ENCODE results near the gene PDE2A.
A peak's percentile ranks its signal among the peaks of the same experiment; 100 is the strongest.

Gene PDE2A

DNA sequence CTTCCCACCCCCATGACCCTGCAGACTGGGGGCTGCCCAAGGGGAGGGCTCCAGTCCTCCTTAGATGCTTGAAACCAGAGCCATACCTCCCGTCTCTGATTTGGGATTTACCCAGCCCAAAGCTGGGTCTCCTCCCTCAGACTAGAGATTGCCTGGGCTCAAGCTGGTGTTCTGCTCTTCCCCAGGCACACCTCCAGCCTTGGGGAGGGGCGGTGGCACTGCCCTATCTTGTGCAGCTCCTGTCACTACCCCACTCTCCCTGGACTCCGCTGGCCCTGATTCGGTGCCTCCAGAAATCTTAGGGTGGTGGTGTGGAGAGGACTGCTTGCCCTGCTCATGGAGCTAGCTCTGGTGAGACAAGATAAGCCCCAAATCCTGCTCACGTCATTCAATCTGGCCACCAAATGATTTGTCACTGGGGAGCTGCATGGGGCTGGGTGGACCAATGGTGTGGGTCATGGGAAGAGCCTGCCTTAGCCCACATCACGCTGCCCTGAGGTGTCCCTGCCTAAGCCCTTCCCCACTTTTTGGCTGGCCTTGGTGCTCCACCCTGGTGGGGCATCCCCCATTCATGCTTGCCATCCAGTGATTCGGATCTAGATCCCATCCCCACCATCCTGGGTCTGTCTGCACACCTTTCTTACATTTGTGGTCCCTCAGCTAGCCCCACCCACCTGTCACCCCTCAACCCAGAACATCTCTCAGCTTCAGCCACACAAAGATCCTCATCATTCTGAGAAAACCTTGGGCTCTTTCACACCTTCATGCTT lies 87.7 kb downstream of the PDE2A start:
- no peak for DNase-seq

DNA sequence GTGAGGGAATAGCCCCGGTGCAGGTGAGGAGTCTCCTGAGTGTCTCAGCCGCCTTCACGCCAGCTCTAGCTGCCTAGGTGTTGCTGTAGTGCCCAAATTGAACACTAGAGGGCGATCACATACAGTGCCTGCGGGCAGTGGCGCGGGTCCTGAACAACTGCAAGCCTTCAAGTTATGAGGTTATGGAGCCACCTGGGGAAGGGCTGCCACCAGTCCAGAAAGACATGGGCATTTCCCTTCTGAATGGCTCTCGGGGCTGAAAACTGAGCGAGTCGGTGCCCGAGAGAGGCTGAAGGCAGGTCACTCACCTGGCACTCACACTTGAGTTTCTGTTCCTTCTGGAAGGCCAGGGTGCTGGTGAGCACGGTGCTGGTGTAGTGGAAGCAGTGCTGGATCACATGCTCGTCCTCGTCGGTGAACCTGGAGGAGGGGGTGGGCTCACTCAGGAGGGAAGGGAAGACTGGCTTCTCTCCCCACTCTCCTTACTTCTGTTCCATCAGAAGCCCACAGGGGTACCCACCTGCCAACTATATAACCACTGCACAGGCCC lies 88.4 kb downstream of the PDE2A start:
- DNase-seq, result peak; percentile 58

DNA sequence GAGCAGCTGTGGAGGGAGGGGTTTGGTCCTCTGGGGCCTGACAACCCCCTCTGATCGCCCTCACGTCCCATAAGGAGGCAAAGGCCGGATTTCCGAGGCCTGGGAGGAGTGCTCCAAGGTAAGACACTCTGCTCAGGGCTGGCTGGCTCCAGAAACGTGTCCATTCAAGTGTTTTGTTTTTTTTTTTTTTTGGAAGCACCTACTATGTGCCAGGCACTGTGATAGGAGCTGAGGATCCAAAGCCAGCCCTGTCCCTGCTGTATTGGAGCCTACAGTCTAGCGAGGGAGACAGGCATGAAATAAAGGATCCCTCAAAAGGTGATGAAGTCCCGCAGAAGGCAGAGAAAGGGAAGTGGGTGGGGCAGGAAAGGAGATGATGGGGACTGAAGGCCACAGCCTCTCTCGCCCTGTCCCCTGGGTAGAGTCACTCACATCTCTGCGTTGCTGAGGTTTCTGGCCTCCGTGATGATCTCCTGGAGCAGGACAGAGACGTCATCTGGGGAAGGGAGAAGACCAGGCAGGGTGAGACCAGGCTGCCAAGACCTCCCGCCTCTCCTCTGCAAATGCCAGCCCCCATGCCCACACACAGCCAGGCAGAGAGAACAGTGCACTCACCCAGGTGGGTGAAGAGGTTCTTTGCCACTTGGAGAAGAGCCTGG lies 89.2 kb downstream of the PDE2A start:
- DNase-seq, result no peak

- DNase-seq, result no peak
These were observed 89.8 kb downstream of the PDE2A start for GRCh38 chr11:72584293-72584938.

- no peak for DNase-seq
These were observed 90.5 kb downstream of the PDE2A start for GRCh38 chr11:72583616-72584292.

DNA sequence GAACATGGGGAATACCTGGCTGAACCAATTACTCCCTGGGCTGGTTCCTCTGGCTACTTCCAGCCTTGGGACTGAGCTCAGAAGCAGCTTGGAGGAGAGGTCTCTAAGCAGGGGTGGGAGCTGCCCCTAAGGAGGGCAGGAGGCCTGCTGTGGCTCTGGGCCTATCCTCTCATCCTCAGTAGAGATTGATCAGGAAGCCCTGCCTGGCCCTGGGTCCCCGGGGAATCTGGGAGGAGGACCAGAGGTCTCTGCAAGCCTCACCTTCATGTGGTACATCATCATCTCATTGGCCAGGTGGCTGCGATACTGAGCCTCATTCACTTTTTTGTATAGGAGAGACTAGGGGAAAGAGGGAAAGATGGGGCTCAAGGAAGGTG lies 91.1 kb downstream of the PDE2A start:
- DNase-seq, result no peak

- DNase-seq, result no peak
These were observed 91.7 kb downstream of the PDE2A start for GRCh38 chr11:72582206-72583176.

DNA sequence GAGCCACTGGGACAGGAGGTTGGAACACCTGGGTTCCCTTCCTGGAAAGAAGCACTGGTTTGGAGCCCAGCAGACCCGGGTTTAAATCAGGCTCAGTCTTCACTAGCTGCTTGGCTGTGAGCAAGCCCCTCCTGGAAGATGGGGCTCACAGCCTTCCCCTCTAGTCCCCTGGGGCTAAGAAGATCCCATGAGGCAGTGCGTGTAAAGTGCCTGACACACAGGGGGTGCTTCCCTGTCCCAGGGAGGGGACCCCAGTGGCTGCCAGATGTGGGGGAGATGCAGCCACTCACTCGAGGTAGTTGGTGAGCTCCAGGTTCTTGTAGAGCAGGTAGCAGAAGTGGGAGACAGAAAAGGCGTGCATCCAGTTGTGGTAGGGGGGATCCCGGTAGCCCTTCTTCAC lies 93.2 kb downstream of the PDE2A start:
- DNase-seq, result no peak

DNA sequence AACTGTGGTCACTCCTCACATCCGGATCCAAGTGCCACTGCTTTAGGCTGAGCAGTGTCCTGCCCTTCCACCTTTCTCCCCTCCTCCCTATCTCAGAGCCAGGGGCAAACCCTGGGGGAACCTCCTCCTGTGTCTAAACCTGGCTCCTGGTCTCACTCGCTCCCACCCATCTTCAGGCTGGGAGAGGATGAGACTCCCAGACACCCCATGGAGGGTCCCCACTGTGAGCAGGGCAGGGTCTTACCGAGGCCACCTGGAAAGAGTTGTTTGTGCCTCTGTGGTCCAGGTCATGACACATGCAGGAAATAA lies 93.6 kb downstream of the PDE2A start:
- DNase-seq, result no peak

- DNase-seq, result no peak
These were observed 94.2 kb downstream of the PDE2A start for GRCh38 chr11:72579816-72580641.

DNA sequence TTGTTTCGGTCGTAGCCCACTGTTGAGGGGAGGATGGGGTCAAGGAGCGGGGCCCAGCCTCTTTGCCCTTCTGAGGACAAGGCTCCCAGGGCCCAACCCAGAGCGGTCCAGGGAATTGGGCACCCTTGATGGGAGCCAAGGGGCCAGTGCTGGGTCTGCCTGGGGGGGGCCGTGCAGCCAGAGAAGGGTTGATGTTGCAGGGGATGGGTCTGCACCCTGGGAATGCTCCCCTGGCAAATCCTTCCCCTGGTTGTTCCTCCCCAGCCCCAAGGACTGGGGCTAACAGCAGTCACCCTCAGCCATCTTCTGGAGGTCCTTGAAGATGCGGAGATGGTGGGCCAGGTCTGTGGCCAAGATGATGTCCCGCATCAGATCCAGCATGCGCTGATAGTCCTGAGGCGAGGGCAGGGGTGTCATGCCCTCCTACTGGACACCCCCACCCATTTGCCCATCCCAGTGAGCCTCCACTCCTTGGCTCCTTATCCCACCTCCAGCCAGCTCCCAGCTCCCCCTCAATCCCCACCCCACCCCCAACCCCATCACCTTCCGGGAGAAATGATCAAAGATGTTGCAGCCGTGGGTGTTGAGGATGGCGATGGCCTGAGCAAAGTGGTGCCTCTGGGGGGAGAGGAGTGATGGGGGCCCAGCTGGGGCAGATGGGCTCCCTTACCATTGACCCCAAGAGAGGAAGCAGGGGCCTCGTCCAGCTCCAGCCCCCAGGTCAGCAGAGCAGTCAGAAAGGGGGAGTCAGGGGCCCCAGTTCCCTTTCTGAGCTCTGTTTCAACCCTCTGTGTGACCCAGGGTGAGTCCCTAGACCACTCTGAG lies 95.0 kb downstream of the PDE2A start:
- no peak for DNase-seq

GRCh38 chr11:72578566-72578965 lies 95.7 kb downstream of the PDE2A start:
- DNase-seq, result no peak

DNA sequence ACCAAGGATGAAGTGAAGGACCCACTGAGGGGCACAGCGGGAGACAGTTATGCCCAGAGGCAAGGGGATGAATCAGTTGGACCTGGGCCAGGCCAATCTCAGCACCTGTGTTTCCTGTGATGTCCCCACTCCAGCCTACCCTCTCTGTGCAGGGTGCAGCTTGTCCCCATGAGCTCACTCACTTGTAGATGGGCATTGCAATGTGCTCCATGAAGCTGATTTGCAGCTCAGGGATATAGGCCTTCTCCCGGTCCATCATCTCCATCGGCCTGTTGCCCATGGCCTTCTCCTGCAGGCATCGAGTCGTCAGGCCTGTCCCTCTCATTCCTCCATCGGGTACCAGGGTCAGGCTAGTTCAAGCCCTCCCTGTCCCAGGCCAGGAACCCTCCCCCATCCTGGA lies 96.2 kb downstream of the PDE2A start:
- DNase-seq, result no peak

GRCh38 chr11:72577271-72577721 lies 96.9 kb downstream of the PDE2A start:
- DNase-seq, result no peak

GRCh38 chr11:72576661-72577060 lies 97.6 kb downstream of the PDE2A start:
- no peak for DNase-seq

DNA sequence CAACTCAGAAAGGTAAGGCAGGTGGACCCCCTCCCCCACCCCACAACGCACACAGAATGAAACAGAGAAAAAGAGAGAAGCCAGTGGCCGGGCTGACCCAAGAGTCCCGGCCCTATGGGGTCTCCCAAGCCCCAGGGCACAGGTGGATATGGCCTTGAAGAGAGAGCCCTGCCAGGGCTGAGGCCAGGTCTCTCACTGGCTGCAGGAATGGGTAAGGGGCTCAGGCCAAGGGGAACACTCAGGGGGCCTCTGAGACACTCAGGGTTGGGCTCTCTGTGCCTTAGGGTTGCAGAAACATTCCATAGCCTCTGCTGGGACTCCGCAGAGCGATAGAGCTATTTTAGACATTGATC lies 98.0 kb downstream of the PDE2A start:
- DNase-seq, result no peak

GRCh38 chr11:72575533-72576242 lies 98.5 kb downstream of the PDE2A start:
- no peak for DNase-seq

- DNase-seq, result no peak
These were observed 99.4 kb downstream of the PDE2A start for GRCh38 chr11:72574548-72575460.

All from GDM1 (cell line).